Mesenchymal stem cell (in vitro differentiated cells and primary cell): ENCODE data around the gene NRXN3.

ENCODE experiments used
- DNase-seq: peaks from one replicate; pipeline ENCODE4 v3.0.0-alpha.2; 2013
- H2AFZ ChIP-seq: one replicate; pipeline ENCODE4 v1.6.1; 2013; ENCODE audit warnings: low read depth, mild to moderate bottlenecking, control low read depth, inconsistent platforms, low read length, moderate library complexity
- H2AK5ac ChIP-seq: 2 replicates; pipeline ENCODE4 v1.6.1; 2013; ENCODE audit warnings: low read length, moderate library complexity, mild to moderate bottlenecking, inconsistent platforms; ENCODE audit not compliant: severe bottlenecking
- H2BK120ac ChIP-seq: one replicate; pipeline ENCODE4 v1.6.1; 2013; ENCODE audit warnings: low read depth, mild to moderate bottlenecking, inconsistent platforms, low read length, moderate library complexity
- H2BK12ac ChIP-seq, 2 experiments: one replicate each; pipeline ENCODE4 v1.6.1; 2013; ENCODE audit warnings: inconsistent platforms in 2 of 2, low read length in 2 of 2, mild to moderate bottlenecking in 2 of 2, moderate library complexity in 2 of 2, control low read depth in 1 of 2
- H2BK15ac ChIP-seq: one replicate; pipeline ENCODE4 v1.6.1; 2013; ENCODE audit warnings: mild to moderate bottlenecking, low read depth, inconsistent platforms; ENCODE audit not compliant: poor library complexity, severe bottlenecking
- H2BK5ac ChIP-seq: 2 replicates; pipeline ENCODE4 v1.6.1; 2013; ENCODE audit warnings: low read depth, mild to moderate bottlenecking, low read length, control low read depth, inconsistent platforms; ENCODE audit not compliant: poor library complexity, severe bottlenecking
- H3K14ac ChIP-seq, 2 experiments: one replicate each; pipeline ENCODE4 v1.6.1; 2013; ENCODE audit warnings: inconsistent platforms in 2 of 2, low read length in 2 of 2, control low read depth in 1 of 2, mild to moderate bottlenecking in 1 of 2, moderate library complexity in 1 of 2
- H3K18ac ChIP-seq, 2 experiments: one replicate each; pipeline ENCODE4 v1.6.1; 2013; ENCODE audit warnings: inconsistent platforms in 2 of 2, low read length in 2 of 2, control low read depth in 1 of 2, low read depth in 1 of 2, mild to moderate bottlenecking in 1 of 2
- H3K23ac ChIP-seq, 2 experiments: one replicate each; pipeline ENCODE4 v1.6.1; 2013; ENCODE audit warnings: inconsistent platforms in 2 of 2, low read length in 2 of 2, mild to moderate bottlenecking in 2 of 2, moderate library complexity in 2 of 2, control low read depth in 1 of 2
- H3K27ac ChIP-seq: 2 replicates; pipeline ENCODE4 v1.5.1; 2013; ENCODE audit warnings: mild to moderate bottlenecking, moderate library complexity, low read length, control low read depth, inconsistent platforms; ENCODE audit not compliant: poor library complexity, severe bottlenecking
- H3K27me3 ChIP-seq, 2 experiments: 2 replicates each; pipeline versions ENCODE4 v1.6.1 to v1.7.0; 2013; ENCODE audit warnings: low read length in 2 of 2, mild to moderate bottlenecking in 2 of 2, moderate library complexity in 2 of 2, control low read depth in 1 of 2, inconsistent platforms in 1 of 2; ENCODE audit not compliant: control insufficient read depth in 1 of 2, insufficient read depth in 1 of 2
- H3K36me3 ChIP-seq, 2 experiments: 2 replicates each; pipeline versions ENCODE4 v1.6.1 to v1.7.0; 2013; ENCODE audit warnings: low read length in 2 of 2, control low read depth in 1 of 2, inconsistent platforms in 1 of 2, low read depth in 1 of 2, mild to moderate bottlenecking in 1 of 2; ENCODE audit not compliant: insufficient read depth in 2 of 2, control insufficient read depth in 1 of 2
- H3K4ac ChIP-seq, 2 experiments: one replicate each; pipeline ENCODE4 v1.6.1; 2013; ENCODE audit warnings: inconsistent platforms in 2 of 2, low read length in 2 of 2, mild to moderate bottlenecking in 2 of 2, moderate library complexity in 2 of 2, control low read depth in 1 of 2, low read depth in 1 of 2
- H3K4me1 ChIP-seq: 2 replicates; pipeline ENCODE4 v1.6.1; 2013; ENCODE audit warnings: low read depth, low read length, control low read depth; ENCODE audit not compliant: control insufficient read depth, insufficient read depth
- H3K4me2 ChIP-seq: 2 replicates; pipeline ENCODE4 v1.6.1; 2013; ENCODE audit warnings: low read length, mild to moderate bottlenecking, inconsistent platforms; ENCODE audit not compliant: poor library complexity, severe bottlenecking
- H3K4me3 ChIP-seq, 2 experiments: 2 replicates each; pipeline versions ENCODE4 v1.5.1 to v1.7.0; 2013; ENCODE audit warnings: low read length in 2 of 2, mild to moderate bottlenecking in 2 of 2, control low read depth in 1 of 2, low read depth in 1 of 2; ENCODE audit not compliant: insufficient read depth in 1 of 2
- H3K79me1 ChIP-seq: replicated peaks from 2 replicates; pipeline ENCODE4 v1.6.1; 2013; ENCODE audit warnings: mild to moderate bottlenecking, control low read depth, low read length, inconsistent platforms; ENCODE audit not compliant: poor library complexity, severe bottlenecking
- H3K9ac ChIP-seq: 2 replicates; pipeline ENCODE4 v1.7.0; 2013; ENCODE audit warnings: mild to moderate bottlenecking, low read length, moderate library complexity
- H3K9me3 ChIP-seq: 2 replicates; pipeline ENCODE4 v1.7.0; 2013; ENCODE audit warnings: mild to moderate bottlenecking, low read length; ENCODE audit not compliant: control insufficient read depth
- H4K8ac ChIP-seq: one replicate; pipeline ENCODE4 v1.6.1; 2013; ENCODE audit warnings: inconsistent platforms, mild to moderate bottlenecking, low read length, moderate library complexity
- H4K91ac ChIP-seq: one replicate; pipeline ENCODE4 v1.6.1; 2013; ENCODE audit warnings: mild to moderate bottlenecking, low read length, inconsistent platforms
- WGBS: methylation state at CpG from one replicate; pipeline ENCODE4 v1.1.7; 2013; ENCODE audit warnings: mixed read lengths; 5-methylcytosine and 5-hydroxymethylcytosine counted together

NRXN3 gene

DNA sequence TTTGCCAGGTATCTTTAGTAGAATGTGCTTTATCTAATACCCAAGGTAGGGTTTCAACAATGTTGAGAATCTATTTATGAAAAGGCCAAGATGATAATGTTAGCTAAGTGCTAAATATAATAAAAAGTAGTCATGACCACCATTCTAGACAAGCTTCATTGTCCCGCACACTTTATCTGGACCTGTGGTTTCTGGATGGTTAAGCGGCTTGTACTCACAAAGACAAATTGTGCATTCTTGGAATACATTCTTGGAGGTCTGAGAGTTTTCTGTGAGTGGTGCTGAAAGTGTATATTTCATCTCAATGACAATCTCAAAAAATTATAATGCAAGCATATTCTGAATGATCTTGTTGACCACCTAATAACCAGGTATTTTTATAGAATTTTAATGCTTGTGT is 1394.2 kb downstream of the NRXN3 start:
- no peaks in the 10 kb centered on the region for H3K4me1 ChIP-seq

GRCh38 chr14:79567306-79567705 is 1397.1 kb downstream of the NRXN3 start:
- H3K14ac ChIP-seq, result no peak overlapping the region
- 100% methylated on average over 2 of the region's 5 CpGs for WGBS
- H2BK12ac ChIP-seq, result no peak overlapping the region
- no peak overlapping the region for H3K27ac ChIP-seq
- H2BK5ac ChIP-seq, result no peak overlapping the region
- no peak overlapping the region for H3K4ac ChIP-seq
- no peaks in the 10 kb centered on the region for H3K79me1 ChIP-seq
- H3K4me2 ChIP-seq, result no peak overlapping the region
- no peaks in the 10 kb centered on the region for H3K4me1 ChIP-seq
- no peak overlapping the region for H3K23ac ChIP-seq
- no peak overlapping the region for H2AK5ac ChIP-seq
- no peaks in the 10 kb centered on the region for H3K27me3 ChIP-seq
- no peak overlapping the region for H4K91ac ChIP-seq
- no peak overlapping the region for H2AFZ ChIP-seq
- no peak overlapping the region for H3K18ac ChIP-seq
- H3K4me3 ChIP-seq, result no peak overlapping the region
- H2BK15ac ChIP-seq, result no peak overlapping the region
- H3K9me3 ChIP-seq, result no peaks in the 10 kb centered on the region
- H3K9ac ChIP-seq, result no peak overlapping the region
- no peak overlapping the region for H4K8ac ChIP-seq
- DNase-seq, result no peak
- no peaks in the 10 kb centered on the region for H3K36me3 ChIP-seq
- H2BK120ac ChIP-seq, result no peak overlapping the region

More for the DNA sequence above, 1394.2 kb downstream of the NRXN3 start:
- Histone ChIP-seq H2AFZ (no peak overlapping the region), H4K8ac (no peak overlapping the region), H3K18ac (no peak overlapping the region), H2BK12ac (no peak overlapping the region), H3K79me1 (no peaks in the 10 kb centered on the region), H2AK5ac (no peak overlapping the region), H3K14ac (no peak overlapping the region), H3K4ac (no peak overlapping the region), H3K4me2 (no peak overlapping the region), H3K4me3 (no peak overlapping the region), H2BK5ac (no peak overlapping the region), H3K27me3 (no peaks in the 10 kb centered on the region), H2BK120ac (no peak overlapping the region), H3K36me3 (no peaks in the 10 kb centered on the region), H3K27ac (no peak overlapping the region), H3K9me3 (no peaks in the 10 kb centered on the region), H2BK15ac (no peak overlapping the region), H3K23ac (no peak overlapping the region), H4K91ac (no peak overlapping the region), H3K9ac (no peak overlapping the region)
- DNase-seq, result no peak
- WGBS, result 90% methylated on average over 2 of the region's 2 CpGs

GRCh38 chr14:79568594-79568993 is 1398.4 kb downstream of the NRXN3 start:
- Histone ChIP-seq H3K4me2 (no peak overlapping the region), H3K14ac (no peak overlapping the region), H3K18ac (no peak overlapping the region), H3K4me3 (no peak overlapping the region), H3K36me3 (no peaks in the 10 kb centered on the region), H4K91ac (no peak overlapping the region), H3K79me1 (no peaks in the 10 kb centered on the region), H2BK5ac (no peak overlapping the region), H2AK5ac (no peak overlapping the region), H3K27ac (no peak overlapping the region), H3K9ac (no peak overlapping the region), H4K8ac (no peak overlapping the region), H3K23ac (no peak overlapping the region), H3K4me1 (no peaks in the 10 kb centered on the region), H3K9me3 (no peaks in the 10 kb centered on the region), H2AFZ (no peak overlapping the region), H3K4ac (no peak overlapping the region), H2BK15ac (no peak overlapping the region), H3K27me3 (no peaks in the 10 kb centered on the region), H2BK120ac (no peak overlapping the region), H2BK12ac (no peak overlapping the region)
- DNase-seq, result no peak
- WGBS, result 88% methylated on average over 1 of the region's 1 CpG

- Histone ChIP-seq H3K79me1 (no peaks in the 10 kb centered on the region), H3K9ac (no peak overlapping the region), H3K18ac (no peak overlapping the region), H2BK120ac (no peak overlapping the region), H3K27ac (no peak overlapping the region), H3K4me3 (no peak overlapping the region), H3K4me1 (no peaks in the 10 kb centered on the region), H3K36me3 (no peaks in the 10 kb centered on the region), H2BK15ac (no peak overlapping the region), H4K8ac (no peak overlapping the region), H4K91ac (no peak overlapping the region), H2BK12ac (no peak overlapping the region), H3K9me3 (no peaks in the 10 kb centered on the region), H3K27me3 (no peaks in the 10 kb centered on the region), H3K4ac (no peak overlapping the region), H3K4me2 (no peak overlapping the region), H2BK5ac (no peak overlapping the region), H3K23ac (no peak overlapping the region), H3K14ac (no peak overlapping the region), H2AFZ (no peak overlapping the region), H2AK5ac (no peak overlapping the region)
- no peak for DNase-seq
- 97% methylated on average over 2 of the region's 2 CpGs for WGBS
Measured at GRCh38 chr14:79569072-79569471, 1398.9 kb downstream of the NRXN3 start.
